Hindlimb muscle (tissue), 1 donor: Measurements from ENCODE around the gene BCAS3. TPM values are rescaled to one million over a fixed set of nuclear protein-coding genes. Genes with fewer than 3 reads are reported as not detected.
"Not testable (repeated sequence)": the region's sequence is repeated elsewhere in the genome, so short reads cannot be mapped to it uniquely, and the experiment has no call there.

ENCODE experiments used
- DNase-seq: peaks from one replicate; pipeline ENCODE4 v3.0.0-alpha.2; 2013
- polyA plus RNA-seq: library from polyadenylated mRNA; unstranded; fragments of 120-200 nt; gene quantifications from one replicate; pipeline ENCODE4 v1.2.1, GENCODE V29; 2013; ENCODE audit not compliant: insufficient read length

Gene BCAS3
- polyA plus RNA-seq, 1 donor, result 9.2 TPM

DNA sequence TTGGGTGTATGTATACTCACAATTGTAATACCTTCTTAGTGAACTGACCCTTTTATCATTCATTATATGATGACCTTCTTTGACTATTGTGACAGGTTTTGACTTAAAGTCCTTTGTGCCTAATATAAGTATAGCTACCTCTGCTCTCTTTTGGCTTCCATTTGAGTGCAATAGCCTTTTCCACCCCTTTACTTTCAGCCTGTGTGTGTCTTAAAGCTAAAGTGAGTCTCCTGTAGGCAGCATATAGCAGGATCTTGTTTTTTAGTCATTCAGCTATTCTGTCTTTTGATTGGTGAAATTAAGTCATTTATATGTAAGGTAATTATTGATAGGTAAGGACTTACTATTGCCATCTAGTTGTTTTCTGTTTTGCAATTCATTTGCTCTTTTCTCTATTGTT, 758.6 kb downstream of the BCAS3 start:
- DNase-seq, result no peak

DNA sequence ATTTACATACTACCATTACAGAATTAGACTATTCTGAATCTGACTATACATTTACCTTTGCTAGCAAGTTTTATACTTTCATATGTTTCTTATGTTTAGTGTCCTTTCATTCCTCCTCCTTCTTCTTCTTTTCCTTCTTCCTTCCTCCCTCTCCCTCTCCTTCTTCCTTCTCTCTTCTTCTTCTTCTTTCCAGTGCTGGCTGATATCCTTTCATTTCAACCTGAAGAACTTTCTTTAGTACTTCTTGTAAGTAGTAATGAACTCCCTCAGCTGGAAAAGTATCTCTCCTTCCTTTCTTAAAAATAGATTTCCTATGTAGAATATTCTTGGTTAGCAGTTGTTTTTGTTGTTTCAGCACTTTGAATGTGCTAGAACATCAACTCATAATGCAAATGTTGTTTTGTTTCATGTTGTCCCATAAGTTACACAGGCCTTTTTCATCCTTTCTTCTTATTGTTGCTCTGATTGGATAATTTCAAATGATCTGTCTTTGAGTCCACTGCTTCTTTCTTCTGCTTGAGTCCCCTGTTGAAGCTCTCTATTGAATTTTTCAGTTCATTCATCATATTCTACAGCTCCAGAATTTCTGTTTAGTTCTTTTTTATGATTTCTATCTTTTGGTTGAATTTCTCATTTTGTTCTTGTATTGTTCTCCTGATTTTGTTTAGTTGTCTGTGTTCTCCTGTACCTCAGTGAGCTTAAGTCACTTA, 759.5 kb downstream of the BCAS3 start:
- DNase-seq, result no peak

- no peak for DNase-seq
Measured at GRCh38 chr17:61440697-61441096, 763.0 kb downstream of the BCAS3 start.

DNA sequence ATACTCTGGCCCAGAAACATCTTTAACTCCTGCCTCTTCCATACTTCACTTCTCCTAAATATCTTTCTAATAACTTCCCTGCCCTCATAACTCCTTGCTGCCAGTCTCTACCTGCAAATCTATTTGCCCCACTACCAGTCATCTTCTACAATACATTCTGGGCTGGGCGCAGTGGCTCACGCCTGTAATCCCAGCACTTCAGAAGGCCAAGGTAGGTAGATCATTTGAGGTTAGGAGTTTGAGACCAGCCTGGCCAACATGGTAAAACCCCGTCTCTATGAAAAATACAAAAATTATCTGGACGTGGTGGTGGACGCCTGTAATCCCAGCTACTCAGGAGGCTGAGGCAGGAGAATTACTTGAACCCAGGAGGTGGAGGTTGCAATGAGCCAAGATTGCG, 763.9 kb downstream of the BCAS3 start:
- not testable (repeated sequence) for DNase-seq

DNA sequence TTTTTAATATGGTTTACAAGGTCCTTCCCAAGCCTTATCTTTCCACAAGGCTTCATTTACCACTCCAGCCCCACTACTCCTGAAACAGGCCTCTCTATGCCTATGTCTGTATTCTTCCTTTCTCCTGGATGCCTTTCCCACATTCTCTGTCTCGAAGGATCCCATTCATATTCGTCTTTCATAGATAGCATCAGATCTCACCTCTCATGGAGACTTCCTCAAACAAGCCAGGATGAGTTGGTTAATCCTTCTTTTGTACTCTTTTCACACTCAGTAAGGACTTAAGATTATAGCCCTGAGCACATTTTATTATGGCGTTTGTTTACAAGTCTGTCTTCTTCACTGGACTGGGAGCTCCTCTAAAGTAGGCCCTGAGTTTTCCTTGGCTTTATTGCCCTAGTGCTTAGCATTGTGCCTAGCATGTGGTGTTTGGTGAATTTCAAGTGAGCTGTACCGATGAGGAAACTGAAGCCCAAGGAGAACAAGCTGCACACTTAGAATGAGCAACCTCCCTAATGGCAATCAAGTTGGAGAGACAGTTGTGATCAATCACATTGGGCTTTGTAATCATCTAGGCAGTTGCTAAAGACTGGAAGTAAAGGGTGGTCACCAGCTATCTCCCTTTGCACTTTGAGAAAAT, 764.6 kb downstream of the BCAS3 start:
- no peak for DNase-seq

Other genes starting within 250 kb of the BCAS3 start
- gene APPBP2, start 151.6 kb upstream of the BCAS3 start, polyA plus RNA-seq, result 31.0 TPM
- gene PPM1D, start 77.7 kb upstream of the BCAS3 start, polyA plus RNA-seq, result 9.7 TPM